Measurements from ENCODE around the gene SLC51B. TPM values are rescaled to one million over a fixed set of nuclear protein-coding genes. Genes with fewer than 3 reads are reported as not detected.
A peak's percentile ranks its signal among the peaks of the same experiment; 100 is the strongest.

The SLC51B gene
- total RNA-seq, 1 experiment from 2014 or later: not detected

GRCh38 chr15:65085207-65085753 is 40.1 kb downstream of the SLC51B start:
- no peaks in the 10 kb centered on the region for H3K36me3 ChIP-seq (ENCODE audit: insufficient read depth, low read length, poor library complexity, severe bottlenecking)
- CTCF ChIA-PET: no interaction called here

GRCh38 chr15:65085990-65086679 is 40.9 kb downstream of the SLC51B start:
- intact Hi-C loops (cut with micrococcal nuclease; ENCODE audit: unreplicated experiment): loop anchor here (5.0 kb wide), 1 partner anchor 34 kb away; no protein-coding TSS in a partner anchor
- Histone ChIP-seq H3K27me3 (replicated peaks; ENCODE audit: insufficient read depth, low read depth, low read length, poor library complexity) (no peaks in the 10 kb centered on the region), H3K4me1 (ENCODE audit: insufficient read depth, low read length, poor library complexity, severe bottlenecking) (no peaks in the 10 kb centered on the region)

More at GRCh38 chr15:65085207-65085753, 40.1 kb downstream of the SLC51B start:
- Histone ChIP-seq H3K9me3 (ENCODE audit: low read depth, low read length, poor library complexity, severe bottlenecking) (no peaks in the 10 kb centered on the region), H3K27ac (ENCODE audit: low read depth, low read length, poor library complexity, severe bottlenecking) (no peak overlapping the region), H3K4me1 (ENCODE audit: insufficient read depth, low read length, poor library complexity, severe bottlenecking) (no peaks in the 10 kb centered on the region), H3K4me3 (ENCODE audit: low read depth, low read length, poor library complexity, severe bottlenecking) (no peak overlapping the region), H3K27me3 (replicated peaks; ENCODE audit: insufficient read depth, low read depth, low read length, poor library complexity) (no peaks in the 10 kb centered on the region)
- no peak for DNase-seq (ENCODE audit: low spot score)
- POLR2A ChIA-PET (ENCODE audit: low non-redundant PET): no interaction called here
- intact Hi-C loops (cut with micrococcal nuclease; ENCODE audit: unreplicated experiment): loop anchor here (5.0 kb wide), 1 partner anchor 33 kb away; no protein-coding TSS in a partner anchor
- TF ChIP-seq EZH2 (IDR thresholded peaks at IDR 0.05; ENCODE audit: borderline replicate concordance, low read depth, low read length, poor library complexity, severe bottlenecking) (no peak), CTCF (conservative IDR thresholded peaks at IDR 0.05; ENCODE audit: low read depth, low read length) (no peak)
- BruUV-seq (replicated peaks): no TSS peak

GRCh38 chr15:65086680-65087111 is 41.5 kb downstream of the SLC51B start:
- Histone ChIP-seq H3K9me3 (ENCODE audit: low read depth, low read length, poor library complexity, severe bottlenecking) (no peaks in the 10 kb centered on the region), H3K4me3 (ENCODE audit: low read depth, low read length, poor library complexity, severe bottlenecking) (no peak overlapping the region), H3K27ac (ENCODE audit: low read depth, low read length, poor library complexity, severe bottlenecking) (no peak overlapping the region), H3K36me3 (ENCODE audit: insufficient read depth, low read length, poor library complexity, severe bottlenecking) (no peaks in the 10 kb centered on the region), H3K4me1 (ENCODE audit: insufficient read depth, low read length, poor library complexity, severe bottlenecking) (no peaks in the 10 kb centered on the region), H3K27me3 (replicated peaks; ENCODE audit: insufficient read depth, low read depth, low read length, poor library complexity) (no peaks in the 10 kb centered on the region)
- BruUV-seq (replicated peaks): no TSS peak
- DNase-seq (ENCODE audit: low spot score): peak; percentile 32
- intact Hi-C loops (cut with micrococcal nuclease; ENCODE audit: unreplicated experiment): loop anchor here (5.0 kb wide), 1 partner anchor 34 kb away; no protein-coding TSS in a partner anchor
- no peak for TF ChIP-seq EZH2 (IDR thresholded peaks at IDR 0.05; ENCODE audit: borderline replicate concordance, low read depth, low read length, poor library complexity, severe bottlenecking)
- peak; percentile 29; the same call in 1 of the 2 replicates for TF ChIP-seq CTCF (conservative IDR thresholded peaks at IDR 0.05; ENCODE audit: low read depth, low read length)
- CTCF ChIA-PET: interaction anchor here (1.3 to 1.8 kb wide), 2 partner anchors 15 to 17 kb away, joined by 4 to 7 read pairs; no protein-coding TSS in a partner anchor
- POLR2A ChIA-PET (ENCODE audit: low non-redundant PET): no interaction called here

More at GRCh38 chr15:65085990-65086679, 40.9 kb downstream of the SLC51B start:
- DNase-seq (ENCODE audit: low spot score): no peak
- no peak overlapping the region for H3K27ac ChIP-seq (ENCODE audit: low read depth, low read length, poor library complexity, severe bottlenecking)
- peak; percentile 20; the same call in 1 of the 2 replicates for TF ChIP-seq CTCF (conservative IDR thresholded peaks at IDR 0.05; ENCODE audit: low read depth, low read length)
- no peak for TF ChIP-seq EZH2 (IDR thresholded peaks at IDR 0.05; ENCODE audit: borderline replicate concordance, low read depth, low read length, poor library complexity, severe bottlenecking)
- BruUV-seq (replicated peaks): no TSS peak
- CTCF ChIA-PET: interaction anchor here (1.3 to 1.8 kb wide), 2 partner anchors 15 to 17 kb away, joined by 4 to 7 read pairs; no protein-coding TSS in a partner anchor
- POLR2A ChIA-PET (ENCODE audit: low non-redundant PET): no interaction called here
- H3K4me3 ChIP-seq (ENCODE audit: low read depth, low read length, poor library complexity, severe bottlenecking): no peak overlapping the region
- H3K9me3 ChIP-seq (ENCODE audit: low read depth, low read length, poor library complexity, severe bottlenecking): no peaks in the 10 kb centered on the region
- no peaks in the 10 kb centered on the region for H3K36me3 ChIP-seq (ENCODE audit: insufficient read depth, low read length, poor library complexity, severe bottlenecking)

Data from A673 (cell line).